Adrenal gland (tissue), 5 donors: ENCODE measurements around the gene STS.
"Not testable (repeated sequence)": the region's sequence is repeated elsewhere in the genome, so short reads cannot be mapped to it uniquely, and the experiment has no call there.

Source experiments
- POLR2A ChIP-seq, 2 donors: fragments of 450-650 bp; IDR thresholded peaks; one replicate each; pipeline ENCODE4 v1.6.1; 2017; ENCODE audit warnings: antibody characterized with exemption in 2 of 2, mild to moderate bottlenecking in 2 of 2, moderate library complexity in 1 of 2
- TF ChIP-seq, protein P1 (sequence below), 6 experiments: fragments of 450-650 bp in 4 of 6; fragments of 200-600 bp in 2 of 6; sonication (generic) in 1 of 6; IDR thresholded peaks; 1 replicate in 5 of 6; 2 replicates in 1 of 6; pipeline versions ENCODE4 v1.5.1 to v1.8.0; 2016 to 2021; ENCODE audit warnings: antibody characterized with exemption in 6 of 6, mild to moderate bottlenecking in 2 of 6, moderate library complexity in 1 of 6
- donor health status: DM: no; HTN: no; CAD: no.

DNA sequence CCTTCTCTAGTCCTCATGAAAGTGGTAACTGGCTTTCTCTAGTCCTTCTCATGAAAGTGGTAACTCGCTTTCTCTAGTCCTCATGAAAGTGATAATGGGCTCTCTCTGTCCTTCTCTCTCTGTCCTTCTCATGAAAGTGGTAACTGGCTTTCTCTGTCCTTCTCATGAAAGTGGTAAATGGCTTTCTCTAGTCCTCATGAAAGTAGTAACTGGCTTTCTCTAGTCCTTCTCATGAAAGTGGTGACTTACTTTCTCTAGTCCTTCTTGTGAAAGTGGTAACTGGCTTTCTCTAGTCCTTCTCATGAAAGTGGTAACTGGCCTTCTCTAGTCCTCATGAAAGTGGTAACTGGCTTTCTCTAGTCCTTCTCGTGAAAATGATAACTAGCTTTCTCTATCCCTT lies 31.3 kb downstream of the STS start:
- TF ChIP-seq, protein P1, sequence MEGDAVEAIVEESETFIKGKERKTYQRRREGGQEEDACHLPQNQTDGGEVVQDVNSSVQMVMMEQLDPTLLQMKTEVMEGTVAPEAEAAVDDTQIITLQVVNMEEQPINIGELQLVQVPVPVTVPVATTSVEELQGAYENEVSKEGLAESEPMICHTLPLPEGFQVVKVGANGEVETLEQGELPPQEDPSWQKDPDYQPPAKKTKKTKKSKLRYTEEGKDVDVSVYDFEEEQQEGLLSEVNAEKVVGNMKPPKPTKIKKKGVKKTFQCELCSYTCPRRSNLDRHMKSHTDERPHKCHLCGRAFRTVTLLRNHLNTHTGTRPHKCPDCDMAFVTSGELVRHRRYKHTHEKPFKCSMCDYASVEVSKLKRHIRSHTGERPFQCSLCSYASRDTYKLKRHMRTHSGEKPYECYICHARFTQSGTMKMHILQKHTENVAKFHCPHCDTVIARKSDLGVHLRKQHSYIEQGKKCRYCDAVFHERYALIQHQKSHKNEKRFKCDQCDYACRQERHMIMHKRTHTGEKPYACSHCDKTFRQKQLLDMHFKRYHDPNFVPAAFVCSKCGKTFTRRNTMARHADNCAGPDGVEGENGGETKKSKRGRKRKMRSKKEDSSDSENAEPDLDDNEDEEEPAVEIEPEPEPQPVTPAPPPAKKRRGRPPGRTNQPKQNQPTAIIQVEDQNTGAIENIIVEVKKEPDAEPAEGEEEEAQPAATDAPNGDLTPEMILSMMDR (IDR thresholded peaks at IDR 0.05), result not testable (repeated sequence)
- not testable (repeated sequence) for TF ChIP-seq POLR2A (IDR thresholded peaks at IDR 0.05)
